Heart right ventricle (tissue), 16 donors: Measurements from ENCODE around the gene BMAL1. TPM values are rescaled to one million over a fixed set of nuclear protein-coding genes. Genes with fewer than 3 reads are reported as not detected.
"Not testable (repeated sequence)": the region's sequence is repeated elsewhere in the genome, so short reads cannot be mapped to it uniquely, and the experiment has no call there.

Source experiments
- ATAC-seq, 8 donors: fragments of 200-7000 bp; cut with Tn5 transposase; one replicate each; pipeline ENCODE4 v1.9.1; 2020; ENCODE audit warnings: mild to moderate bottlenecking in 8 of 8, moderate library complexity in 8 of 8, moderate number of reproducible peaks in 1 of 8
- DNase-seq, 2 donors: peaks; one replicate each; pipeline ENCODE4 v3.0.0-alpha.2; 2020
- H3K27ac ChIP-seq, 10 donors: fragments of 200-600 bp; sonication (generic) in 2 of 10; one replicate each; pipeline versions ENCODE4 v1.5.0 to v1.8.0; 2020 to 2022; ENCODE audit warnings: mild to moderate bottlenecking in 3 of 10
- H3K27me3 ChIP-seq, 7 donors: fragments of 200-600 bp; one replicate each; pipeline ENCODE4 v1.8.0; 2021 to 2022; ENCODE audit warnings: mild to moderate bottlenecking in 2 of 7
- H3K36me3 ChIP-seq, 9 donors: fragments of 200-600 bp; sonication (generic) in 1 of 9; one replicate each; pipeline versions ENCODE4 v1.5.0 to v1.8.0; 2020 to 2022; ENCODE audit warnings: mild to moderate bottlenecking in 2 of 9
- H3K4me1 ChIP-seq, 9 donors: fragments of 200-600 bp; sonication (generic) in 1 of 9; one replicate each; pipeline versions ENCODE4 v1.5.0 to v1.8.0; 2020 to 2022; ENCODE audit warnings: mild to moderate bottlenecking in 4 of 9
- H3K4me3 ChIP-seq, 10 donors: fragments of 200-600 bp; sonication (generic) in 2 of 10; one replicate each; pipeline versions ENCODE4 v1.5.0 to v1.8.0; 2020 to 2022; ENCODE audit warnings: mild to moderate bottlenecking in 7 of 10, moderate library complexity in 2 of 10
- H3K9me3 ChIP-seq, 11 donors: fragments of 200-600 bp in 10 of 11; sonication (generic) in 2 of 11; one replicate each; pipeline versions ENCODE4 v1.5.0 to v1.8.0; 2013 to 2022; ENCODE audit warnings: mild to moderate bottlenecking in 2 of 11, control low read depth in 1 of 11, moderate library complexity in 1 of 11
- WGBS, 2 donors: extraction: QIAGEN DNeasy Blood & Tissue Kit; methylation state at CpG; one replicate each; pipeline ENCODE4 v1.1.7; 2013; ENCODE audit warnings: inconsistent platforms in 1 of 2; 5-methylcytosine and 5-hydroxymethylcytosine counted together
- intact Hi-C, 10 donors: fragments of 100-400 bp; cut with DNase I; formaldehyde crosslinking; loops; one replicate each; pipeline versions ENCODE4 v1.11.1 to v1.14.2; 2022
- polyA plus RNA-seq, 2 donors: library from polyadenylated mRNA; stranded (reverse); fragments of 200-250 nt; gene quantifications; one replicate each; pipeline ENCODE4 v1.2.3, GENCODE V29; 2013
- total RNA-seq, 10 donors: library from RNA; stranded (reverse); fragmentation: NEBNext Ultra II Directional in 3 of 10; extraction: Animal tissue kit (Norgen Biotek cat#: 25700) in 3 of 10; gene quantifications; one replicate each; pipeline versions ENCODE4 v1.2.1 to v1.2.4, GENCODE V29; 2021 to 2023
- TF ChIP-seq, protein P1 (sequence below), 9 donors: fragments of 200-600 bp; sonication (generic) in 2 of 9; IDR thresholded peaks; one replicate each; pipeline versions ENCODE4 v1.5.0 to v1.8.0; 2021 to 2022; ENCODE audit warnings: antibody characterized with exemption in 9 of 9, mild to moderate bottlenecking in 5 of 9, moderate library complexity in 1 of 9
- donor health status: Arrhythmogenic right ventricular cardiomyopathy.
- donor health status: ischemic (EF 13 %, LVEDD 7.1; RV severe dilation, severe dysfunction).
- donor health status: healthy with polysubstance abuse.
- donor health status: DM: no; HTN: yes; CAD: no.
- donor health status: DM: no; HTN: no; CAD: no.
- donor health status: ischemic (EF 25% LVEDD 6.9; RV normal size, moderate dysfunction).
- donor health status: ischemic (EF 25% LVEDD 5.7; RV mildly dilated, moderate dysfunction).
- donor health status: healthy.
- donor health status: DM: yes; HTN: yes; CAD: no.
- donor health status: Ischemic cardiomyopathy.
- donor health status: ischemic (EF 35%, LVEDD 5.7; RV mildly dilated, moderate dysfunction).
- donor health status: nonischemic (EF 11% LVEDD 7.7; RV severe dilation, severe dysfunction).
- donor health status: DM: yes; HTN: yes; CAD: no.
- donor health status: PGD.
- donor health status: ischemic (EF 29% LVEDD 5.4; RV normal size, mild dysfunction).
- donor health status: nonischemic (EF 23%, LVEDD 6.1; RV moderate dilation, normal function).

BMAL1 gene
- total and polyA plus RNA-seq, 12 donors: 2.9 to 19.9 (median 10.2) TPM

DNA sequence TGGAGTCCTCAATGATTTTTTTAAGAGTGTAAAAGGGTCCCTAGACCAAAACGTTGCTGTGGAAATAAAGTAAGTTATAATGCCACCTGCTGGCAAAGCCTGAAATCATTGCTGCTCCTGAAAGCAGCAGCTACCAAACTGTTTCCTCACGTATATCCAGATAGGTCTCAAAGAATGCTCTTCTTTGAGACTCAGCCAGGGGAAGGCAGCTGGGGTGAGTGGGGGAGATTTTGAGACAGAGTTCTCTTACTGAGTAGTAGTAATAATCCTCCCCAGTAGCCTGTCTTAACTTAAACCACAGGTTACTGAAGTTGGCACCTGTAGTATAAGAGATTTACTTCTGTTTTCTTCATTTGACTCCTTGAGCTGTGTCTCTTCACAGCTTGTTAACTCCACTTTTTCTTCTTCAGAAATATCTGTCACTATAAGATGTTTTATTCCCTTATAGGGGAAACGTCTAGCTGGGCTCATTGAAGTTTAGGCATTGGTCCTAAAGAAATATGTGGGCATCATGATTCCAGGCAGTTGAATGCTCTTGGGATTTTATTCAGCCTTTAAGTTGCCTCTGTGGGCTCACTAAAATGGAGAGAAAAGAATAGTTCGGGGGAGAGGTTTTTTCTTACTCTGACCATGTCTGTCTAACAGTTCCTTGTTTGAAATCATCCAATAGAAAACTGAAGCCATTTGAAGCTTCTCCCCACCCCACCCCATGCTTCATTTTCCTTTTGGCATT lies 107.5 kb downstream of the BMAL1 start:
- Histone ChIP-seq H3K27ac (no peak overlapping the region), H3K9me3 (no peaks in the 10 kb centered on the region), H3K27me3 (no peaks in the 10 kb centered on the region), H3K4me1 (peaks cover 0 to 11% (median 0%) of the 10 kb centered on the region in 9 donors), H3K36me3 (peaks cover 0 to 100% (median 37%) of the 10 kb centered on the region in 9 donors), H3K4me3 (no peak overlapping the region)
- peak in 1 of 8 donors; percentile 44 for ATAC-seq
- TF ChIP-seq, protein P1, sequence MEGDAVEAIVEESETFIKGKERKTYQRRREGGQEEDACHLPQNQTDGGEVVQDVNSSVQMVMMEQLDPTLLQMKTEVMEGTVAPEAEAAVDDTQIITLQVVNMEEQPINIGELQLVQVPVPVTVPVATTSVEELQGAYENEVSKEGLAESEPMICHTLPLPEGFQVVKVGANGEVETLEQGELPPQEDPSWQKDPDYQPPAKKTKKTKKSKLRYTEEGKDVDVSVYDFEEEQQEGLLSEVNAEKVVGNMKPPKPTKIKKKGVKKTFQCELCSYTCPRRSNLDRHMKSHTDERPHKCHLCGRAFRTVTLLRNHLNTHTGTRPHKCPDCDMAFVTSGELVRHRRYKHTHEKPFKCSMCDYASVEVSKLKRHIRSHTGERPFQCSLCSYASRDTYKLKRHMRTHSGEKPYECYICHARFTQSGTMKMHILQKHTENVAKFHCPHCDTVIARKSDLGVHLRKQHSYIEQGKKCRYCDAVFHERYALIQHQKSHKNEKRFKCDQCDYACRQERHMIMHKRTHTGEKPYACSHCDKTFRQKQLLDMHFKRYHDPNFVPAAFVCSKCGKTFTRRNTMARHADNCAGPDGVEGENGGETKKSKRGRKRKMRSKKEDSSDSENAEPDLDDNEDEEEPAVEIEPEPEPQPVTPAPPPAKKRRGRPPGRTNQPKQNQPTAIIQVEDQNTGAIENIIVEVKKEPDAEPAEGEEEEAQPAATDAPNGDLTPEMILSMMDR (IDR thresholded peaks at IDR 0.05): peak in 8 of 9 donors; percentile 34 to 79 (median 64)
- peak in 1 of 2 donors; percentile 12 for DNase-seq
- 27 to 39% methylated on average over 4 of the region's 4 CpGs for WGBS, 2 donors
- intact Hi-C loops: loop anchor here in 3 of 10 donors (5.0 to 10.0 kb wide), 2 partner anchors 37 to 80 kb away; partner anchors contain the start of gene BTBD10 (in 3 of the 3)

DNA sequence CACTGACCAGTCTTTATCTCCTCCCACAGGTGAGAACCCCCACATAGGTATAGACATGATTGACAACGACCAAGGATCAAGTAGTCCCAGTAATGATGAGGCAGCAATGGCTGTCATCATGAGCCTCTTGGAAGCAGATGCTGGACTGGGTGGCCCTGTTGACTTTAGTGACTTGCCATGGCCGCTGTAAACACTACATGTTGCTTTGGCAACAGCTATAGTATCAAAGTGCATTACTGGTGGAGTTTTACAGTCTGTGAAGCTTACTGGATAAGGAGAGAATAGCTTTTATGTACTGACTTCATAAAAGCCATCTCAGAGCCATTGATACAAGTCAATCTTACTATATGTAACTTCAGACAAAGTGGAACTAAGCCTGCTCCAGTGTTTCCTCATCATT lies 109.0 kb downstream of the BMAL1 start:
- H3K27ac ChIP-seq: no peak overlapping the region
- 89 to 95% methylated on average over 2 of the region's 2 CpGs for WGBS, 2 donors
- H3K9me3 ChIP-seq: no peaks in the 10 kb centered on the region
- H3K4me3 ChIP-seq: no peak overlapping the region
- no peak for ATAC-seq
- peaks cover 0 to 11% (median 0%) of the 10 kb centered on the region in 9 donors for H3K4me1 ChIP-seq
- H3K36me3 ChIP-seq: peaks cover 0 to 100% (median 24%) of the 10 kb centered on the region in 9 donors
- TF ChIP-seq, protein P1 (IDR thresholded peaks at IDR 0.05): no peak
- H3K27me3 ChIP-seq: no peaks in the 10 kb centered on the region
- DNase-seq: no peak
- intact Hi-C loops: loop anchor here in 3 of 10 donors (5.0 to 10.0 kb wide), 2 partner anchors 36 to 78 kb away; partner anchors contain the start of gene BTBD10 (in 3 of the 3)

DNA sequence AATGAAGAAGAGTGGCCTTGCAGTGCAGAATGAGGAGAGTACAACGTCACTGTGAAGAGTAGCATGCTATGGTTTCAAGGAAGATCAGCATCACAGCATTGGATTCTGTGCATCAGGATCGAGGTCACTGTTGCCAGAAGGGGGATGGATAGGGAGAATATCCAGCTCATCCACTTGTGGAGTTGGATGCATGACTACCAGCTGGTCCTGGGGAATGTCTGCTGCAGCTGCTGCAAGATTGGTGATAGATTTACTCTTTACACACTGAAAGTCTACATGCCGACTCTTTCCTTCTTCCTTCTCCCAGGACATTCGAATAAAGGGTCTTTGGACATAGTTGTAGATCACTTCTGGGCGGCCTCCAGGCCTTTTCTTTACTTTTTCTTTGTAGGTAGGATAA lies 111.2 kb downstream of the BMAL1 start:
- H3K9me3 ChIP-seq: no peaks in the 10 kb centered on the region
- ATAC-seq: no peak
- intact Hi-C loops: loop anchor here in 3 of 10 donors (5.0 to 10.0 kb wide), 2 partner anchors 34 to 76 kb away; partner anchors contain the start of gene BTBD10 (in 3 of the 3)
- TF ChIP-seq, protein P1 (IDR thresholded peaks at IDR 0.05): no peak
- 82 to 85% methylated on average over 5 of the region's 5 CpGs for WGBS, 2 donors
- no peak overlapping the region for H3K4me3 ChIP-seq
- no peak for DNase-seq
- no peak overlapping the region for H3K27ac ChIP-seq
- peaks cover 0 to 11% (median 0%) of the 10 kb centered on the region in 9 donors for H3K4me1 ChIP-seq
- H3K27me3 ChIP-seq: no peaks in the 10 kb centered on the region
- peaks cover 0 to 88% (median 23%) of the 10 kb centered on the region in 9 donors for H3K36me3 ChIP-seq

DNA sequence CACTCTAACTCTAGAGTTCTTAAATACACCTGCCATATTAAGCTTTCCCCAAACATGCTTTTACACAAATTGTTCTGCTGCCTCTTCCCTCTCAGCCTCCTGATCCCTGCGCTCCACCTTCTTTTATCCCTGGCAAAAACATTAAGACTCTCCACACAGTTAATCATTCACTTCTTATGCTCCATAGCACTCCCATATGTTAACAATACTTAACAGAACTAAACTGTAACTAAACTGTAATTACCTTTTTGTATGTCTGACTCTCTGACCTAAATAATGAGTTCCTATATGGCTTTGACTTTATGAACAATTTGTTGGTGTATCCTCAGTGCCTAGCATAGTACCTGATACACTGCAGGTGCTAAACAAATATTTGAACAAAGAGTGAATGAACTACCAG lies 113.6 kb downstream of the BMAL1 start:
- intact Hi-C loops: no loop called here
- Histone ChIP-seq H3K4me1 (no peaks in the 10 kb centered on the region), H3K9me3 (peaks cover 0 to 6% (median 0%) of the 10 kb centered on the region in 11 donors), H3K4me3 (no peak overlapping the region), H3K27me3 (no peaks in the 10 kb centered on the region), H3K36me3 (peaks cover 0 to 63% (median 23%) of the 10 kb centered on the region in 9 donors), H3K27ac (no peak overlapping the region)
- DNase-seq (no peak), ATAC-seq (no peak)
- 96 to 100% methylated on average over 1 of the region's 1 CpG for WGBS, 2 donors
- TF ChIP-seq, protein P1 (IDR thresholded peaks at IDR 0.05): no peak

DNA sequence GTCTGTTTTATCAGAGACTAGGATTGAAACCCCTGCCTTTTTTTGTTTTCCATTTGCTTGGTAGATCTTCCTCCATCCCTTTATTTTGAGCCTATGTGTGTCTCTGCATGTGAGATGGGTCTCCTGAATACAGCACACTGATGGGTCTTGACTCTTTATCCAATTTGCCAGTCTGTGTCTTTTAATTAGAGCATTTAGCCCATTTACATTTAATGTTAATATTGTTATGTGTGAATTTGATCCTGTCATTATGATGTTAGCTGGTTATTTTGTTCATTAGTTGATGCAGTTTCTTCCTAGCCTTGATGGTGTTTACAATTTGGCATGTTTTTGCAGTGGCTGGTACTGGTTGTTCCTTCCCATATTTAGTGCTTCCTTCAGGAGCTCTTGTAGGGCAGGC lies 120.7 kb downstream of the BMAL1 start:
- H3K4me3 ChIP-seq, ATAC-seq, H3K27me3 ChIP-seq, DNase-seq, intact Hi-C loops, H3K27ac ChIP-seq, H3K4me1 ChIP-seq: not testable (repeated sequence)
- peaks cover 0 to 42% (median 9%) of the 10 kb centered on the region in 9 donors for H3K36me3 ChIP-seq
- peaks cover 0 to 11% (median 0%) of the 10 kb centered on the region in 11 donors for H3K9me3 ChIP-seq
